ENCODE measurements around the gene PMEPA1. TPM values are rescaled to one million over a fixed set of nuclear protein-coding genes. Genes with fewer than 3 reads are reported as not detected.

The PMEPA1 gene
- total RNA-seq, 1 experiment from 2014 or later = 163 TPM

DNA sequence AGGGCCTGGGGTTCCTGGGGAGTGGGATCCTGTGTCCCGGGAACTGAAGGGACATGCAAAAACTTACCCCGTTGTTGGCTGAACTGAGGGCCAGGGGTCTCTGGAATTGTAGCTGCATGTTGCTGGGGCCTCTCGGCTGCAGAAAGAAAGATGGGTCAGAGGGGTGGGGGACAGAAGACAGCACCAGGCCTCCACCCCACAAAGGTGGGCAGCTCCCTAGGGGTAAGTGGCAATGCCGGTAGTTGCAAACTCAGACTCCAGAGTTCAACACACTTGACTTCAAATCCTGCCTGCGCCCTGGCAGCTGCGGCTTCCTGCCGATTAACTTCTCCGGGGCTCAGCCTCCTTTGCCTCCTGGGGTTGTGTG is 94.4 kb downstream of the PMEPA1 start:
- H3K79me2 ChIP-seq (ENCODE audit: low read depth) = no peaks in the 10 kb centered on the region
- no peaks in the 10 kb centered on the region for H3K9me3 ChIP-seq (ENCODE audit: insufficient read depth, low read depth)
- no peaks in the 10 kb centered on the region for H3K36me3 ChIP-seq (ENCODE audit: low read depth)
- no peak for DNase-seq
- BruUV-seq (replicated peaks) = no TSS peak
- H3K4me2 ChIP-seq = no peak overlapping the region
- H3K4me3 ChIP-seq = no peak overlapping the region
- no peak overlapping the region for H2AFZ ChIP-seq
- peaks cover 12% of the 10 kb centered on the region for H3F3A ChIP-seq (ENCODE audit: insufficient read depth, low read depth)
- H3K27ac ChIP-seq = no peak overlapping the region
- intact Hi-C loops (cut with micrococcal nuclease; ENCODE audit: unreplicated experiment) = loop anchor here (10.0 kb wide), 1 partner anchor 399 kb away; no protein-coding TSS in a partner anchor
- TF ChIP-seq EZH2 (IDR thresholded peaks at IDR 0.05; ENCODE audit: low read depth) = no peak
- TF ChIP-seq, protein P1, sequence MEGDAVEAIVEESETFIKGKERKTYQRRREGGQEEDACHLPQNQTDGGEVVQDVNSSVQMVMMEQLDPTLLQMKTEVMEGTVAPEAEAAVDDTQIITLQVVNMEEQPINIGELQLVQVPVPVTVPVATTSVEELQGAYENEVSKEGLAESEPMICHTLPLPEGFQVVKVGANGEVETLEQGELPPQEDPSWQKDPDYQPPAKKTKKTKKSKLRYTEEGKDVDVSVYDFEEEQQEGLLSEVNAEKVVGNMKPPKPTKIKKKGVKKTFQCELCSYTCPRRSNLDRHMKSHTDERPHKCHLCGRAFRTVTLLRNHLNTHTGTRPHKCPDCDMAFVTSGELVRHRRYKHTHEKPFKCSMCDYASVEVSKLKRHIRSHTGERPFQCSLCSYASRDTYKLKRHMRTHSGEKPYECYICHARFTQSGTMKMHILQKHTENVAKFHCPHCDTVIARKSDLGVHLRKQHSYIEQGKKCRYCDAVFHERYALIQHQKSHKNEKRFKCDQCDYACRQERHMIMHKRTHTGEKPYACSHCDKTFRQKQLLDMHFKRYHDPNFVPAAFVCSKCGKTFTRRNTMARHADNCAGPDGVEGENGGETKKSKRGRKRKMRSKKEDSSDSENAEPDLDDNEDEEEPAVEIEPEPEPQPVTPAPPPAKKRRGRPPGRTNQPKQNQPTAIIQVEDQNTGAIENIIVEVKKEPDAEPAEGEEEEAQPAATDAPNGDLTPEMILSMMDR (conservative IDR thresholded peaks at IDR 0.05) = no peak
- peaks cover 16% of the 10 kb centered on the region for H3K4me1 ChIP-seq (replicated peaks; ENCODE audit: insufficient read depth)
- no peaks in the 10 kb centered on the region for H3K27me3 ChIP-seq (ENCODE audit: insufficient read depth, low read depth)
- H4K20me1 ChIP-seq (ENCODE audit: insufficient read depth) = no peaks in the 10 kb centered on the region
- ChIA-PET POLR2A (ENCODE audit: unreplicated experiment) (no interaction called here), CTCF (no interaction called here)
- no peaks in the 10 kb centered on the region for H3K9me2 ChIP-seq (ENCODE audit: insufficient read depth)

DNA sequence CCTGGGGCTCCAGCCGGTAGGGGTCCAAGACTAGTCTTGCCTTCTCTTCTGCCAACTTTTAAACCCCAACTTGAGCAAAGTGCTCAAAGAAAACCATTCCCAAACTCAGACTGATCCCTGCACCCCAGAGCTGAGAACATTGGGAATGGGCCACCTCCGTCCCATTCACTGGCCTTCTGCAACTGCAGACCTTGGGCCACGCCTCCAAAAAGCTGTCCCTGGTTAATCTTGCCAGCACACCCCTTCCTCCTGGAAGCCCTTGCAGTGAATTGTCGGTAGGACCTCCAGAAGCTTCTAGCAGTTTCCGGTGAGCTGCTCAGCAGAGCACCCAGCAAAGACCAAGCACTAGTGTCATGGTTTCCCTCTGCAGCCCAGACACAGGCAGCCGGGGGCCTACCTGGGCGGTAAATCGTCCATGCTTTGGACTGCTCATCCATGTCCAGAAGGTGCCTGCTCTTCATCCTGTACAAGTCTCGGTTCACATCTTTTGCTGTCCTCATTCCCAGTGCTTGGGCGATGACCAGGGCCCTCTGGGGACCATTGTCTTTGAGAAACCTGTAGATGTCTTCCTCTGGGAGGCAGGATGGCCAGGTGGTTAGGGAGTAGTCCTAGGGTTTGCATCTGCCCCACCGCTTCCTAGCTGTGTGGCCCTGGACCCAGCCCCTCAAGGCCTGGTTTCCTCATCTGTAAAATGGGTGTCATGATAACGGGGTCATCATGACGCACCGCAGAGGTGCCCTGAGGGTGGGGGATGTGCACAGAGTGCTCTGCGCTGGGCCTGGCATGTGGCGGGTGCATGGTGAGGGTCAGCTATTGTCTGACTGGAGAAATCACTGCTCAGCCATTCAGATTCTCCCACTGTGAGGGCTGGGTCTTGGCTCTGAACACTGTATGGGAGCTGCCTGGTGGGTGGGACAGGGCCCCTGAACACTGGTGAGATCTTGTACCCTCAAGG is 95.0 kb downstream of the PMEPA1 start:
- POLR2A ChIA-PET (ENCODE audit: unreplicated experiment) = no interaction called here
- intact Hi-C loops (cut with micrococcal nuclease; ENCODE audit: unreplicated experiment) = loop anchor here (10.0 kb wide), 1 partner anchor 400 kb away; no protein-coding TSS in a partner anchor
- H3K36me3 ChIP-seq (ENCODE audit: low read depth) = no peaks in the 10 kb centered on the region
- no peak overlapping the region for H3K27ac ChIP-seq
- H3K9me3 ChIP-seq (ENCODE audit: insufficient read depth, low read depth) = no peaks in the 10 kb centered on the region
- H3K79me2 ChIP-seq (ENCODE audit: low read depth) = no peaks in the 10 kb centered on the region
- H3K4me3 ChIP-seq = no peak overlapping the region
- no TSS peak for BruUV-seq (replicated peaks)
- H3K27me3 ChIP-seq (ENCODE audit: insufficient read depth, low read depth) = no peaks in the 10 kb centered on the region
- CTCF ChIA-PET = no interaction called here
- TF ChIP-seq EZH2 (IDR thresholded peaks at IDR 0.05; ENCODE audit: low read depth) = no peak
- TF ChIP-seq, protein P1 (conservative IDR thresholded peaks at IDR 0.05) = no peak
- H4K20me1 ChIP-seq (ENCODE audit: insufficient read depth) = no peaks in the 10 kb centered on the region
- H3K4me2 ChIP-seq = no peak overlapping the region
- DNase-seq = no peak
- H2AFZ ChIP-seq = no peak overlapping the region
- peaks cover 12% of the 10 kb centered on the region for H3F3A ChIP-seq (ENCODE audit: insufficient read depth, low read depth)
- no peaks in the 10 kb centered on the region for H3K9me2 ChIP-seq (ENCODE audit: insufficient read depth)
- peaks cover 16% of the 10 kb centered on the region for H3K4me1 ChIP-seq (replicated peaks; ENCODE audit: insufficient read depth)

DNA sequence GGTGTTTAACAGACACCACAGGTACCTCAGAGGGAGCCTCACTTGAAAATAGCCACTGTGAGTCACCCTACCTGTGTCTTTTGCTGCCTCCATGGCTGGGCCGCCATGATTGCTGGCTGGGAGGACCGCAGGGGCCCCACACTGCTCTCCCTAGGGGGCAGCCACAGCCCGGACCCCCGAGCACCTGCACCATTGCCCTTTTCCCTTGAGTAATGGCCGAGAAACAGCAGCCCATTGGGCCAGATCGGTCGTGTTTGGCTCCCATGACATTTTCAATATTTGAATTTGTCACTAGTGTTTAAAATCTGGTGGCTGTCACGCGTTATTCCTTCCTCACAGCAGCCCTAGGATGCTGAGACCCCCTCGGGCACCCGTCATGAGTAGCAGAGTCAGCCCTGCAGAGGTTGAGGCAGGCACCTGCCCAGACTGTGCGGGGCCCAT is 96.3 kb downstream of the PMEPA1 start:
- intact Hi-C loops (cut with micrococcal nuclease; ENCODE audit: unreplicated experiment) = loop anchor here (10.0 kb wide), 1 partner anchor 401 kb away; no protein-coding TSS in a partner anchor
- Histone ChIP-seq H3K9me2 (ENCODE audit: insufficient read depth) (no peaks in the 10 kb centered on the region), H3K79me2 (ENCODE audit: low read depth) (no peaks in the 10 kb centered on the region), H2AFZ (no peak overlapping the region), H4K20me1 (ENCODE audit: insufficient read depth) (no peaks in the 10 kb centered on the region), H3K36me3 (ENCODE audit: low read depth) (no peaks in the 10 kb centered on the region), H3K27me3 (ENCODE audit: insufficient read depth, low read depth) (no peaks in the 10 kb centered on the region), H3K4me3 (no peak overlapping the region), H3K9me3 (ENCODE audit: insufficient read depth, low read depth) (no peaks in the 10 kb centered on the region), H3K27ac (no peak overlapping the region), H3K4me2 (no peak overlapping the region), H3K4me1 (replicated peaks; ENCODE audit: insufficient read depth) (peaks cover 11% of the 10 kb centered on the region), H3F3A (ENCODE audit: insufficient read depth, low read depth) (peaks cover 9% of the 10 kb centered on the region)
- ChIA-PET POLR2A (ENCODE audit: unreplicated experiment) (no interaction called here), CTCF (no interaction called here)
- no TSS peak for BruUV-seq (replicated peaks)
- TF ChIP-seq, protein P1 (conservative IDR thresholded peaks at IDR 0.05) = no peak
- TF ChIP-seq EZH2 (IDR thresholded peaks at IDR 0.05; ENCODE audit: low read depth) = no peak
- DNase-seq = no peak
